Hematopoietic multipotent progenitor cell treated with erythropoietin and hydrocortisone succinate and interleukin-3 and kit ligand, for 4 days (in vitro differentiated cells): ENCODE results near the gene NPNT.
A peak's percentile ranks its signal among the peaks of the same experiment; 100 is the strongest.

Source experiments
- DNase-seq: peaks from one replicate; pipeline ENCODE4 v3.0.0-alpha.2; 2015

Gene NPNT

GRCh38 chr4:105917171-105917685 lies 22.0 kb downstream of the NPNT start:
- DNase-seq, result no peak

- no peak for DNase-seq
Observed at GRCh38 chr4:105921301-105921700, 26.0 kb downstream of the NPNT start.

GRCh38 chr4:105923497-105924238 lies 28.4 kb downstream of the NPNT start:
- no peak for DNase-seq

GRCh38 chr4:105924341-105924740 lies 29.1 kb downstream of the NPNT start:
- no peak for DNase-seq

- no peak for DNase-seq
Observed at GRCh38 chr4:105930698-105931097, 35.4 kb downstream of the NPNT start.

GRCh38 chr4:105933083-105933482 lies 37.8 kb downstream of the NPNT start:
- DNase-seq, result no peak

- no peak for DNase-seq
Observed at GRCh38 chr4:105934386-105934785, 39.1 kb downstream of the NPNT start.

- no peak for DNase-seq
Observed at GRCh38 chr4:105936901-105937300, 41.6 kb downstream of the NPNT start.

GRCh38 chr4:105937759-105938158 lies 42.5 kb downstream of the NPNT start:
- DNase-seq, result no peak

GRCh38 chr4:105943234-105943633 lies 48.0 kb downstream of the NPNT start:
- DNase-seq, result no peak

- DNase-seq, result no peak
Observed at GRCh38 chr4:105944540-105944939, 49.3 kb downstream of the NPNT start.

GRCh38 chr4:105946771-105947170 lies 51.5 kb downstream of the NPNT start:
- DNase-seq, result no peak

- DNase-seq, result no peak
Observed at GRCh38 chr4:105950701-105951100, 55.4 kb downstream of the NPNT start.

GRCh38 chr4:105951198-105951597 lies 55.9 kb downstream of the NPNT start:
- DNase-seq, result peak; percentile 9

GRCh38 chr4:105952591-105952990 lies 57.3 kb downstream of the NPNT start:
- DNase-seq, result no peak

- no peak for DNase-seq
Observed at GRCh38 chr4:105956569-105956968, 61.3 kb downstream of the NPNT start.

GRCh38 chr4:105957680-105958079 lies 62.4 kb downstream of the NPNT start:
- DNase-seq, result no peak

- DNase-seq, result no peak
Observed at GRCh38 chr4:105963461-105964400, 68.5 kb downstream of the NPNT start.

GRCh38 chr4:105965183-105965800 lies 70.0 kb downstream of the NPNT start:
- no peak for DNase-seq

GRCh38 chr4:105966051-105966450 lies 70.8 kb downstream of the NPNT start:
- DNase-seq, result no peak

- DNase-seq, result no peak
Observed at GRCh38 chr4:105967058-105967658, 71.9 kb downstream of the NPNT start.

GRCh38 chr4:105969575-105969974 lies 74.3 kb downstream of the NPNT start:
- no peak for DNase-seq

GRCh38 chr4:105970371-105970770 lies 75.1 kb downstream of the NPNT start:
- DNase-seq, result no peak
